ENCODE results near the gene METAP2.

METAP2 gene

GRCh38 chr12:95532851-95533250 is 58.9 kb downstream of the METAP2 start:
- TF ChIP-seq CTCF (IDR thresholded peaks at IDR 0.05) (no peak), ZFX (IDR thresholded peaks at IDR 0.05; ENCODE audit: borderline replicate concordance) (no peak)
- no peak overlapping the region for H3K27ac ChIP-seq

- no peak overlapping the region for H3K27ac ChIP-seq
- TF ChIP-seq ZFX (IDR thresholded peaks at IDR 0.05; ENCODE audit: borderline replicate concordance) (no peak), CTCF (IDR thresholded peaks at IDR 0.05) (no peak)
Observed at GRCh38 chr12:95533985-95534384, 60.0 kb downstream of the METAP2 start.

- no peak overlapping the region for H3K27ac ChIP-seq
- TF ChIP-seq CTCF (IDR thresholded peaks at IDR 0.05) (no peak), ZFX (IDR thresholded peaks at IDR 0.05; ENCODE audit: borderline replicate concordance) (no peak)
Observed at GRCh38 chr12:95538006-95538405, 64.1 kb downstream of the METAP2 start.

- H3K27ac ChIP-seq, result no peak overlapping the region
- no peak for TF ChIP-seq ZFX (IDR thresholded peaks at IDR 0.05; ENCODE audit: borderline replicate concordance)
- no peak for TF ChIP-seq CTCF (IDR thresholded peaks at IDR 0.05)
Observed at GRCh38 chr12:95538656-95539055, 64.7 kb downstream of the METAP2 start.

- TF ChIP-seq CTCF (IDR thresholded peaks at IDR 0.05) (no peak), ZFX (IDR thresholded peaks at IDR 0.05; ENCODE audit: borderline replicate concordance) (no peak)
- H3K27ac ChIP-seq, result no peak overlapping the region
Observed at GRCh38 chr12:95541436-95541835, 67.5 kb downstream of the METAP2 start.

GRCh38 chr12:95543305-95543704 is 69.4 kb downstream of the METAP2 start:
- TF ChIP-seq CTCF (IDR thresholded peaks at IDR 0.05), result no peak
- no peak for TF ChIP-seq ZFX (IDR thresholded peaks at IDR 0.05; ENCODE audit: borderline replicate concordance)

GRCh38 chr12:95544756-95545155 is 70.8 kb downstream of the METAP2 start:
- H3K27ac ChIP-seq, result no peak overlapping the region
- no peak for TF ChIP-seq ZFX (IDR thresholded peaks at IDR 0.05; ENCODE audit: borderline replicate concordance)
- no peak for TF ChIP-seq CTCF (IDR thresholded peaks at IDR 0.05)

More at GRCh38 chr12:95543305-95543704, 69.4 kb downstream of the METAP2 start:
- no peak overlapping the region for H3K27ac ChIP-seq

Data from 22Rv1 (cell line).